PC-3 (cell line): ENCODE results near the gene LRRFIP2.

Experiments used
- CTCF ChIP-seq: fragments of 300-600 bp; sonication (generic); conservative IDR thresholded peaks from 2 replicates; pipeline ENCODE4 v1.5.1; 2017; ENCODE audit warnings: antibody characterized with exemption, low read depth, mild to moderate bottlenecking, low read length
- EZH2 ChIP-seq: fragments of 300-600 bp; sonication (generic); IDR thresholded peaks from one replicate; pipeline ENCODE4 v1.6.1; 2017; ENCODE audit warnings: antibody characterized with exemption, mild to moderate bottlenecking, low read length; ENCODE audit not compliant: unreplicated experiment

DNA sequence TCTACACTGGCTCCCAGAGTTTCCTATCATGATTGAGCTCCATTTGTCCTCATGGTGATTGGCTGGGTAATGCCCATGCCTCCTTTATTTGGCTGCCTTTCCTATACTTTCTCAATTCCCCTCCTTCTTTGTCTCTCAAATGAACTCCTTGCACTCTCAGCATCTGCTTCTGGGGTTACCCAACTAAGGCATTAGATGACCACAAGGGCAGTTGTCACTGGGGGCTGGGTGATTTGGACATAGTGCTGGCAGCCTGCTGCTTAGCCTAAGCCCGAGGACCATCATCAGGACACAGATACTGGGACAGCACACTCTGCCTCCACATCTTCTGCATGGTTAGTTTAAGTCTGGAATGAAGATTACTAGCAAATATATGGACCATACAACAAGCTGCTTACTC is 49.2 kb upstream of the LRRFIP2 start:
- TF ChIP-seq CTCF (no peak), EZH2 (no peak)
